ENCODE measurements around the gene FLT1.

The FLT1 gene

DNA sequence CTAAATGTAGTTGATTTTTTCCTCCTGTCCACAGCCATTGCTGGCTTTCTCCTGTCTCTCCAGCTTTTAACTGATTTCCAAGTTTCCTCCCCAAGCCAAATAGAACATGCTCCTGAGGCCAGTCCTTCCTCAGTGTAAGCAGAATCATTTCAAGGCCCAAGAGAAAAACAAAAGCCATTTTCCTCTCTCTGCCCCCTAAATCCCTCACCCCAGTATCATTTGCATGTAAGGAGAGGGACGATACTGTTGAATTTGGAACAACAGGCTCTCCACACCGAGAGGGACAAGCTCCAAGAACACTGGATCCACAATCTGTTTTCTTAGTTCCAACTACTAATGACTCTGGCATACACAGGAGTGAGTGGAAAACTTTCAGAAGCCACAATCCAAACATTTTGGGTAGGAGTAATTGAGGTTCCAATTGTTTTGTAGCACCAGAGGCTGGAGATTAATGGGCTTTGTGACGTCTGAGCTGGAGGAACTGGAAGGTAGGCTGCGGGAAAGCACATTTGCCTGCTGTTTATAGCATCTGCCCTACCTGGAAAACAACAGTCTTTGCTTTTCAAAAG, 156.8 kb downstream of the FLT1 start:
- DNase-seq, result no peak

DNA sequence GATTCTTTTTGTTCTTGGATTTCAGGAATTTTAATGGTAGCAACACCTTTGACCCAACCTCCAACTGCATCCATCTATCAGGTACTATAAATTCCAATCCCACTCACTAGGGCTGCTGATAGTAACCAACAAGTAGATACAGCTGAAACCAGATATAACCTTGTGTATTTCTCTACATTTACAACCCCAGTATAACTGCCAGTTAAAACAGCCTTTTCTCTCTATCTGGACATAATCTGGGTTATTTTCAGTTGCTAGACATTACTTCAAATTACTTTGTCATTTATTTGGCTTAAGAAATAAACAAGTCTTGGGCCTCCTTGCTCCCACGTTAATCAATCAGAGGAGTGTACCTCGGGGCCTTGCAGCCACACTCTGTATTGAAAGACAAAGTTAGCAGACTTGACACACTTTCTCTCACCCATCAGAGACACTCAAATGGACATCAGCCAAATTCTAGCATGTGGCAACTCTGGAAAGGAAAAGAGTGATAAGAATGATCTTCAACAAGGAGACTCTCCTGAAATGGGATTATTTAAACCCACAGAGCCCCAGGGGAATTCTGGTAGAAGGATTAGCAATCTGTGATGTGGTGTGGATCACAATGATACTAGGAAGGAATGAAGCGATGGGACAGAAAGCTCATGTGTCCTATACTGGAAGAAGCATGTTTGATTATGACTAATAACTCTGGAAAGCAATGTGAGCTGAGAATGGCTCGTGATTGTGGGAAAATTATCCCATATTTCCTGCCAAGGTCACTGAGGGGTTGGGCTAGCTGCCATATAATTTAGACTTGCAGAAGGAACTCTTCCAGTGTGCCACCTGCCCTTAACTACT, 157.5 kb downstream of the FLT1 start:
- DNase-seq, result no peak

DNA sequence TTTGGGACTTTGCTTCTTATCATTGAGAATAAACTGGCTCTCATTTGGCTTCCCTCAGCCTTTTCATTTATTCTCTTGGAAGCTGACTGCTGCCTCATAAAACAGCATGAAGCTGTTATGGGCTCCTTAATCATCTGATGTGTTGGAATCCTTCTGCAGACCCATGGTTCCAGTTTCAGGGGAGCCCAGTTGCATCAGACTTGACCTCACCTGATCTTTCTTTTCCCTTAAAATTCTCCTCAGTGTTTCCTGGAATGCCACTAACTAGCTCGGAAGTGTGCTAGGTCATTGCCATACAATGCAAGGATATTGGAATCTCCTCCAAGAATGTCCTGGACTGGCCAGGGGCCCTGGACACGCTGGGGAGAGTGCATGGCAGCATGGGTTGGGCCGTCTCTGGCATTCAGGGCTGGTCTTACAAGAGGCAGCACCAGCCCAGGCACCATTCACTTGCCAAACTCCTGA, 158.7 kb downstream of the FLT1 start:
- no peak for DNase-seq

DNA sequence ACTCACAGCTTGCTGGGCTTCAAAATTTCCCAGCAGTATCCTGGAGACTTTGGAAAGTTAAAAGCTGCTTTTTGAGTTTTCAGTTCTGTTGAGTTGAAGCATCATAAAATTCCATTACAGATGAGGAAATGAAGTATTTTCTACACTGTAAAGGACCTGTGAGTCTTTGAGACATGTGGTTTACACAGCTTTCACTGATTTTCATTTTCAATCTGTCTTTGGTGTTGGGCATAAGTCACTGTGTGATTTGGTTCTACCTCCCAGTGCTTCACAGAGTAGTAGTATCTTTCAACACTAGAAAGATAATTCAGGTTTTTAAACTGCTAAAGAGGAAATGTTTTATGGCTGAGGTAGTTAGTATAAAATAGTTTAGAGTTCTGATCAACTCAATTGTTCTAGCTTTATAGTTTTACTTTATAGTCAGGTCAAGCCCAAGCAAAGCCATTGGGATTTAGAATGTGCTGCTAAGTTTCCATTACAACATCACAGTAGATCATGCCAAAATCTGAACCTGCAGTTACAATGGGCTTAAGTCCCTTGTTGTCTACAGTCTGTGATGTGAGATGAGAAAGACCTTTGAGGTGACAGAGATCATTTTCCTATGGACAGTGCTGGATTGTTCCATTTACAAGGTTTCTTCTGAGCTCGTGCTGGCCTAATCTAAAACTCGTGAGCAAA, 161.6 kb downstream of the FLT1 start:
- DNase-seq, result no peak

DNA sequence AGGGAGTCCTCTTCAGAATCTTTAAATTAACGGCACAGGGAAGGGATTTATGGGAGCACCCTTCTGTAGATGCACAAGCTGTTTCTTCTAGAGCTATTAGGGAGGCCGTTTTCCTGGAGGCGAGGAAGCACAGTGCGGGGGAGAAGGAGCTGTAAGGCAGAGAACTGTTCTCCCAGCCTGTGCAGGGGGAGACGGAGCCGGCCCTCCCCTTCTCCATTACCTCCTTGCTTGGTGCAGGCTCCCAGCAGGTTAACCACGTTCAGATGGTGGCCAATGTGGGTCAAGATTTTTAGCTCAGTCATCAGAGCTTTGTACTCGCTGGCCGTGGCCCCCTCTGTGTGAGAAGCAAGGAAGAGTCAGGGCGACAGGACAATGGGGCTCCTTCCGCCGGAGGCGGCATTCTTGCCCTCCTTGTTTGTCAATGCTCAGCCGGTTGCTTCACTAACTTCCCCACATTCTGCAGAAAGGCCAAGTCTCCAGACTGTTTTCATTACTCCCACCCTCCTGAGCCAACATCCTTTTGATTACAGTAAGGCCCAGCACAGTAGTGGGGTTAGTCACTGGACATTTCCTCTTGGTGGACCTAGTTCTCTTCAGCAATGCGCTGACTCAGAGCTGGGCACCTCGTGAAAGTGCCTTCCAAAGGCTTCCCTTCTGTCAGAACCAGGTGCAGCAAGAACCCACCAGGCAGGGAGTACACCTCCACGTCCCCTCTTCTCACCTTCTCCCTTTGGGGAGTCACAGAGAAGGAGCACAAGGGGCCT, 165.4 kb downstream of the FLT1 start:
- DNase-seq, result no peak

DNA sequence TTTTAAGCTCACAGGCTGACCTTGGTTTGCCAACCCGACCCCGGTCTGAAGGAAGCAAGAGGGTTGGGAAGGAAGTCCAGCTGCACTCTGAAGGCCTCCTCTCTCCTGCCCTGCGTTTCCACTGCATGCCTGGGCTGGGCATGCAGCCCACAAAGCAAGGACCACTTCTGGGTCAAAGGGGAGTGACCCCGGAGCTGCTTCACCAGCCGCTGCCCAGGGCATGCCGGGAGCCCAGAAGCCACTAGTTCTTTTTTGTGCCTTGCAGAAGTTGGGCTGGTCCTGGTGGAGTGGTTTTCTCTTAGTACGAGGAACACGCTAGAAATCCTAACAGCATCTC, 166.7 kb downstream of the FLT1 start:
- no peak for DNase-seq

DNA sequence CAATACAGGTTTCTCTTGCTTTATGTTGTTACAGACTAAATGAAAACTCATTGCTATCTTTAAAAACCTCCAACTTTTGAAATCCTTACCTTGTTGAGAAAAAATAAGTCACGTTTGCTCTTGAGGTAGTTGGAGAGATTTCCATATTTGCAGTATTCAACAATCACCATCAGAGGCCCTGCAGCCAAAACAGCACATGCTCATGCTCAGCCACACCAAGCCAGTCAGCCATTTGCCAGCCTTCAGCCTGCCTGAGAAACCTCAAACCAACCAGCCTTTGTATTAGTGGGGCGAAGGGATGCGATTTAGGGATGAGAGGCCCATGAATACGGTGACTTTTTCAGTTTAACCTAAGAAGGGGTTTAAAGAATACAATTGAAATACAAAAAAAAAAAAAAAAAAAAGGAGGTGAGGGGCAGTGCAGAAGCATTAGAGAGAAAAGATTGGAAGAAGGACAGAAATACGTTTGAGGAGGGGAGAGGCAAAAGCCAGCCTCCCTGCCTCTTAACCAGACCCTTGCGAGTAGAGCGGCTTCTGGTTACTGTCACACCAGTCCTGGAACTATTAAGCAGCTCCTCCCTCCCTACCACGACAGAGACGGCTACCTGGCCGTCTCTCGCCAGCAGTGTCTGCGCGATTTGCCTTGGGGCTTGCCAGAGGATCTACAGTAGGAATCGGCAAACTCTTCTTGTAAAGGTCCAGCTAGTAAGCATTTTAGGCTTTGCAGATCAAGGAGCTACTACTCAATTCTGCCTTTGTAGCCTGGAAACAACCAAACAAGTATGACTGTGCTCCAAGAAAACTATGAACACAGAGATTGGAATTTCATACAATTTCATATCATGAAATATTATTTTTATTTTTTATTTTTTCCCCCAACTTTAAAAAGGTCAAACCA, 167.3 kb downstream of the FLT1 start:
- DNase-seq, result no peak

DNA sequence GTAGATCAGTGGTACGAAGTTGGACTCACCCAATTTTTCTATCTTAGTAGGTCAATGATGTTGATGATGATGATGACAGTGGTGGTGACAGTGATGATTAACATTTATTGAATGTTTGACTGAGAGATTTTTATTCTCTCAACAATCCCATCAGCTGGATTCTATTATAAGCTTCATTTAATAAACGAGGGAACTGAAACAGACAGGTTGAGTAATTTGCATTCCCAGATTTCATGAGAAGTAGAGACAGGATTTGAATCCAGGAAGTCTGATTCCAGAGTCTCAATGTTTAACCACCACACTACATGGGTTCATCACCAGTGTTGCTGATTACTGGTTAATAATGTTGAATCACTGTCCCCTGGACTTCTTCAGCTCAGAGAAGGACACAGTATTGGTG, 168.9 kb downstream of the FLT1 start:
- no peak for DNase-seq

DNA sequence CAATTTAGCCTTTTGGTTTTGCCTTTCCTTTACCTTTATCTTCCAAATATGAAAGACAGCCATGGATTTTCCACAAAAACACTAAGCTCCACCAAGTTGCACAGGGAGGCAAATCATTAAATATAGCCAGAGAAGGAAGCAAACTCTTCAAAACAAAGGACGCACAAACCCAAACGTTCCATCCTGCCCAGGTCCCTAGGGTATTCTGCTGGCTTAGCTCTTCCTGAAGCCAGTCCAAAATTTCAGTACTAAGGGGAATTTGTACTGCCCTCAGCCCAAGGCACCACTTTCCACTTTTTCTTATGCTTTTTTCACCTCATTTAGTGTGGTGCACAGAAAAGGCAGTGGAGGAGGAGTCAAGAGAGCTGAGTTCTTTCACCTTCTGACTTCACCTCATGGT, 169.9 kb downstream of the FLT1 start:
- DNase-seq, result no peak

DNA sequence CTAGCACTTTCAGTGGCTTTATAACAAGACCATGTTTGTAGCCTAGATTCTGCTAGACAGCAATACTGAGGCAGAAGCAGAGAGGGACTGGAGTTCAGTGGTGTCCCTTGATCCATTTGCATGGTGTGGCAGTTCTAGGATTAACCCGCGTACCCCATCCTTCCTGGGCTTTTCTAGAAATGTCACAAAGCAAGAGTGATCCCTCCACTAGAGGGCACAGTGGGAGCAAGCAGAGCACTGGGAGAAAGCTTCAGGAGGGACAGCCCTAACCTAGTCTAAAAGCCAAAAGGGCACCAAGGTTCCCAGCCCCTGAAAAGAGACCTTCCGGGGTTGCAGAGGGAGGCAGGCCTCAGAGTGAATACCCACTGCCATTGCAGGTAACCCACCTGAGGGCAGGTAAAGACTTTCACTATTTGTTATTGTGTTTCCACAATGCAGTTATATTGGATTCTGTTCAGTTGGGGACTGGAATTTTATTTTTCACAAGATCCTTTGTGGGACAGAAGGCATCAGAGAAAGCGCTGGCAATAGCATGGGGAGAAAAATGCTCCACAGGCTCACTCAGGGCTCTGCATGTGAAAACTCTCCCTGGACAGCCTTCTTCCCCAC, 170.6 kb downstream of the FLT1 start:
- peak; percentile 48 to 57 for DNase-seq

DNA sequence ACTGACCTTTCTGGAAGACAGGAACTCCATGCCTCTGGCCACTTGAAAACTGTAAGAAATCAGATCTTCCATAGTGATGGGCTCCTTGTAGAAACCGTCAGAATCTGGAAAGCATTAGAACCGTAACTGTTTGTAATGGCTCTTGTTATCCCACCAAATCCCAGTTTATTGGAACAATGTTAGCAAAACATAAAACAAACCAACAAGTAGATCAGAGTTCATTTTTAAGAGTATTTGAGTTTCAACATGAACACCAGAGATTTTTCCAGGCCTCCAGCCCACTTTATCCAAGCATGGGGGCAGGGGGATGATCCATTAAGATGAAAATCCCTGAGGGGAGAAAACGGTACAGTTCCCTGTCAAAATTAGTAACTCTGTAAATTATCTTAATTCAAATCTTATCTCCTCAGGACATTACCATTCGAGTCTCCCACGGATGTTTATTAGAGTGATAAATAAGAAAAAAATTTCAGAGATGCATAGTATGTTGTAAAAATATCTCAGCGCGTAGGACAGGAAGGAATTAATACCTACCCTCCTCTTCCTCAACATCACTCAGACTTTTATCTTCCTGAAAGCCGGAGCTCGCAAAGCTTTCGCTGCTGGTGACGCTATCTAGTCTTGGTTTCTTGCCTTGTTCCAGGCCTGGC, 172.5 kb downstream of the FLT1 start:
- no peak for DNase-seq

DNA sequence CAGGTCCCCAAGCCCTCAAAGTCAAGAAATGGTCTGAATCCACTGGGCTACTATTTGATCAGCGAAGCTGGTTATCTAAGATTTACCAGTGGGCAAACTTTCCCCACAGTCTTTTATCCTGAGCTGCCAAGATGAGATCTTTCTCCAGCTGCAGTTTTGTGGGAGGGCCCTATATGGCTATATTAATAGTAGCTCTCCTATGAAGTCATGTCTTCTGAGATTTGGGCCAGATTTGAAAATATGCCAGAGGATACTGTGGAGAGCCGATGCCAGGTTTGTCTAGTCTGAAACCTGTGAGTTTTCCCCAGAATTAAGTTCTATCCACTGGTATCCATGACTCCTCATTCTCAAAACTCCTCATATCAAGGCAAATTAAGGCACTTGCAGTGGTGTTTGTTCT, 173.2 kb downstream of the FLT1 start:
- DNase-seq, result no peak

DNA sequence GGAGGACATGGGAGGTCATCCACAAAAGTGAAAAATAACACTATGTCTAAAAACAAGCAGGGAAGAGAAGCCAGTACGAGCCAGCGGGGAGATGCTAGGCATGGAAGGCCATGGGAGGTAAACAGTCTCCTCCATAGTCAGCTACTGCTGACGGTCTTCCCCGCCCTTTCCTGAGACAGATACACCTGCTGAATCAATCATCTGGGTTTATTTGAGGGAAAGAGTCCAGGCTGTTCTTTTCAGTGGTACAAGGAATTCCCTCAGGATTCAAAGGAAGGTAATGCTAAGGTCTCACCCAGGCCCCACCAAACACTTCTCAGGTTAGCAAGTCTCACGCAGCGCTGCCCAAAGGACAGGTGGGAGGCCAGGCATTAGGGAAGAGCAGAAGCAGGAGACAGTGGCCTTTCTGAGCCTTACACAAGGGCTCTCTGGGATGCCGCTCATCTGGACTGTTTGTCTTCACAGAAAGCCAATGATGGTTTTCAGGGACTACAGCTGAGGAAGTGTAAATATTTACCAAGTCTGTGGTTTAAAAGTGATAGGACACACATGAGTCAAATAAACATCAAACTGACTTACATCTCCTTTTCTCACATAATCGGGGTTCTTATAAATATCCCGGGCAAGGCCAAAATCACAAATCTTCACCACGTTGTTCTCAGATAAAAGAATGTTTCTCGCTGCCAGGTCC, 173.9 kb downstream of the FLT1 start:
- DNase-seq, result no peak

DNA sequence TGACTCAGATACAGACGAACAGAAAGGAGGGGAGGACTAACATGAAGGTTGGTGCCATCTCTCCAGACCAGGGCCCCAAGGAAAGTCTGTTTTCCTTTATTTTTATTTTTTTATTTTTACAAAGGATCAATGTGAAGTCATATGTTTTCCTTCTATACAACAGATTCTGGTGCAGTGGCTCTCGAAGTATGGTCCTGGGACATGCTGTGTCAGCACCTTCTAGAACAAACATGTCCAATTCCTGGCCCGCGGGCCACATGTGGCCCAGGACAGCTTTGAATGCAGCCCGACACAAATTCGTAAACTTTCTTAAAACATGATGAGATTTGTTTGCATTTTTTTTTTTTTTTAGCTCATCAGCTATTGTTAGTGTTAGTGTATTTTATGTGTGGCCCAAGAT, 174.7 kb downstream of the FLT1 start:
- no peak for DNase-seq

DNA sequence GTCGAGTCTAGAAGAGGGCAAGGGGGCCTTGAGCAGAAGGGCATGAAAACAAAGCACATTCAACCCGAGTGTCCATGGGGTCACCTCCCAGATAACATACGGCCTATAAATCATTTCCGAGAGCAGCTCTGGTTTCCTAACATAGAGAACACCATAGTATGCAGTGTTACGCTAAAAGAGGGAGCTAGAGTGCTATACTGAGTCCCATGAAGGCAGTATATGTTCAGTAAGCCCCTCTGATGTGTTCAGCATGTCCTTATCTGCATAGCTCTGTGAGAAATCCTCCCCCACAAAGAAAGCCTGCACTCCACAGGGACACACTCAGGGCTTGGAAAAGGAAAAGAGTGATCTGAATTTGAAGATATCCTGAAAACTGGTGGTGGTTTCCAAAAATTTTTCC, 175.4 kb downstream of the FLT1 start:
- no peak for DNase-seq

DNA sequence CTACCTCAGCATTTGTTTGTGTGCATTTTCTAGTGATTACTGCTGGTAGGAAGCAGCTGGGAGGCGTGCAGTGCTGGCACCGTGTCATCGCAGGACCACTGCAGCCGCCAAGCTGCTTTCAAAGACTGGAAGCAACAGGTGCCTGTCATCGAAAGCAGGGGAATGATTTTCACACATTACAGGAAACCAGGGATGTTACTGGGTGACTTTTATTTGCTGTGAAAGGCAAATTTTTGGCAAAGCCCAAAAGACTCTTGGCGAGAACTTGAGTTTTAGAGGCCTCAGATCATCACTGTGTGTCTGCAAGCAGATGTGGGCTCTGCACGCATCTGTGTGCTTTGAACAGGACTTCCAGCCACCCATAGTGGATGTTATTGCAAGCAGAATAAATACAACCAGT, 176.4 kb downstream of the FLT1 start:
- no peak for DNase-seq

DNA sequence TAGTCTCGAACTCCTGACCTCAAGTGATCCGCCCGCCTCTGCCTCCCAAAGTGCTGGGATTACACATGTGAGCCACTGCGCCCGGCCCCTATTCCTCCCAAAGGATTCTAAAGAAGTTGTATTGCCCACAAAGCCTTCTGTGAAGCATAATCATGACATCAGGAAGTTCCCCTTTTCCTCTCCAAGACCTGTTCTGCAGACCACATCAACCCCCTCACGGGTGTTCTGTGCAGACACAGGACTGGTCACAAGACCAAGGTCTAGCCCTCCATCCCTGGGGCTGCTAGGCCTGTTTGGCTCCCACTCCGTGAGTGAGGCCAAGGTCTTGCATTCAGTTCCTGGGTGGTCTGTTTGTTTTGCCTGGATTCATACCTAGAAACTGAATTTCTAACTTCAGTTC, 178.1 kb downstream of the FLT1 start:
- no peak for DNase-seq

DNA sequence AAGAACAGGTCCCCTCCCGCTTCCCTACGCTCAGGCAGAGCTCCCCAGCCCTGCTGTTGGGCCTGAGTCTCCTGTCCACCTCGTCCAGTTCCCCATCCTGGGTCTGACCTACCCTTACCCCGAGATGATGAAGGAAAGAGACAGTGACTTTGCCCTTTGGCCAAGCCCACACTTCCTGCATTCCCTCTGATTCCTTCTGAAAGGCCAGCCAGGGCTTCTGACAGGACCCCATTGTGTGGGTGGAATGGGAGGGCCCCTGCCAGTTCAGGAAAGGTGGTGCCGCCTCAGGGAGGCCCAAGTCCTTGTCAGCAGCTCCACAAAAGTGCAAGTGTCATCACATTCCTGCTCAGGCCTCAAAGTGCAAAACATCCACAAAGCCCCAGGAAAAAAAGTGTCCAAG, 178.8 kb downstream of the FLT1 start:
- DNase-seq, result no peak

DNA sequence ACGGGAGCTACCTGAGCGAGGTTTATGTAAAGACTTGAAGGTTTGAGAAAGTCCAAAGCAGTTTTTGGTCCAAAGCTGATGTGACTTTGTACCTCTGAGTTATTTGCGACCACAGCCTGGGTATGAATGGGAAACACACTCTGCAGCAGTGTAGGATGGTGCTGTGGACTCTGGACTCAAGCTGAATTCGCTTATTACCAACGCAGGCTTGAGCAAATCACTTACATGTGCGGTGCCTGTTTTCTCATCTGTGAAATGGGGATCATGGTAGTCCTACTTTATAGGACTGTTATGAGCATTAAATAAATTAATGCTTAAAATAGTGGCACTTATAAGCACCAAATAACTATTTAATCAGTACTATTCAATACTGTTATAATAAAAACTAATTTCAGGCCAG, 180.0 kb downstream of the FLT1 start:
- no peak for DNase-seq

DNA sequence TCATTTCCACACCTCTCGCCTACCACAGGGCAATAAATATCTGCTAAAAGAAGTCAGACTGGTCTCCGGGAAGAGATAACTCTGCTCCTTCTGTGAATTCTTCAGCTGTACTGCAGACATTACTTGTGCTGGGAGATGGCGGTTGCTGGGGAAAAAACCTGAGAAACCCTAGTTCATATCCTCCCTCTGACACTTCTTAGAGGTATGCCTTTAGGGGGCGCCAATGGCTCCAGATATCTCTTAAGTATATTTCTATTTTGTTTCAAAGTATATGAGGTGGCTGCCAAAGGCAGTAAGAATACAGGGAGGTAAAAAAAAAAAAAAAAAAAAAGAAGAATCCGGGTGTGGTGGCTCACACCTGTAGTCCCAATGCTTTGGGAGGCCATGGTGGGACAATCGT, 181.3 kb downstream of the FLT1 start:
- peak in 1 of 2 donors; percentile 11 for DNase-seq

DNA sequence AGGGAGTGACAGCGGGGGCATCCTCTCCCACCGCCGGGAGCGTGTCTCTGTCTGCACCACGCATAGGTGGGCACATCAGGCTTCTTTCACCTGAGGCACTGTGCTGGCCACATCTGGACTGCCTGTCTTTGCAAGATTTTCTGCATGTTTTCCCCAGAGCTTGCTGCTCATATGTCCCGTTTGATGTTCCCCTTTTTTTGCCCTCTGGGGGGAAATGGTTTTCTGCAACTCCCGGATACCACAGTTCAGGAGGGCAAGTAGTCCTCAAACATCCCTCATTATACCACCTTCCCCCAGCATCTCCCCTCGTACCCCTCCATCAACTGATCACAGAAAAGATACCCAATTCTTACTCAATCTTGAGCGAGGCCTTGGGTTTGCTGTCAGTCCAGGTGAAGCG, 188.6 kb downstream of the FLT1 start:
- no peak for DNase-seq
